Measurements from ENCODE around the gene EPHA10.

The EPHA10 gene

DNA sequence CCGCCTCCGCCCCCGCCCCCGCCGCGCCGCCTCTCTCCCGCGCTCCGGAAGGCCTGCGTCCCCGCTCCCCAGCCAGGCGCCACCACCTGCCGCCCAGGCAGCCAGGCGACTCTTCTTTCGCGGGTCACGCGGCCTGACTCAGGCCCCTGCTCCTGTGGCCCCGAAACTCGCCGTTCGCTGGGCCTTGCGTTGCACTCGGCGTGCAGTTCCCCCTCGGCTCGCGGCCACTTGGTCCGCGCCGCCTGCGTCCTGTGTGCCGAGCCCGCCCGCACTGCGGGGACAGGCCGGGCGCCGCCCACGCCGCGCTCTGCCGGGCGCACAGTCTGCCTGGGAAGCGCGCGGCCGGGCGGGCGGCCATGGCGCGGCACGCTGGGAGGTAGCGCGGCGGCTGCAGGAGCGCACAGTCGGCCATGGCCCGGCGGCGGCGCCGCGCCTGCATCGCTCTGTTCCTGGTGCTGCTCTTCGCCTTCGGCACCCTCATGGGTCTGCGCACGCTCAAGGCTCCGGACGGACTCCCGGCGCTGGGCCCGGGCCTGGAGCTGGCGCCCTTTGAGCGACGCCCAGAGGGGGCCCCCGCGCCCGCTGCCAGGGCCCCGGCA, 29.0 kb upstream of the EPHA10 start, which contains the start of gene MANEAL (continued):
- TF ChIP-seq TCF4 (CRISPR knock-in tag; IDR thresholded peaks at IDR 0.05; ENCODE audit: borderline replicate concordance) (no peak), ZFP3 (CRISPR knock-in tag; IDR thresholded peaks at IDR 0.05) (no peak), PPARA (CRISPR knock-in tag; IDR thresholded peaks at IDR 0.05; ENCODE audit: borderline replicate concordance) (no peak), GLIS3 (CRISPR knock-in tag; IDR thresholded peaks at IDR 0.05) (no peak), ARNTL (CRISPR knock-in tag; IDR thresholded peaks at IDR 0.05; ENCODE audit: borderline replicate concordance, low read depth) (no peak), ESRRG (CRISPR knock-in tag; IDR thresholded peaks at IDR 0.05) (no peak)

DNA sequence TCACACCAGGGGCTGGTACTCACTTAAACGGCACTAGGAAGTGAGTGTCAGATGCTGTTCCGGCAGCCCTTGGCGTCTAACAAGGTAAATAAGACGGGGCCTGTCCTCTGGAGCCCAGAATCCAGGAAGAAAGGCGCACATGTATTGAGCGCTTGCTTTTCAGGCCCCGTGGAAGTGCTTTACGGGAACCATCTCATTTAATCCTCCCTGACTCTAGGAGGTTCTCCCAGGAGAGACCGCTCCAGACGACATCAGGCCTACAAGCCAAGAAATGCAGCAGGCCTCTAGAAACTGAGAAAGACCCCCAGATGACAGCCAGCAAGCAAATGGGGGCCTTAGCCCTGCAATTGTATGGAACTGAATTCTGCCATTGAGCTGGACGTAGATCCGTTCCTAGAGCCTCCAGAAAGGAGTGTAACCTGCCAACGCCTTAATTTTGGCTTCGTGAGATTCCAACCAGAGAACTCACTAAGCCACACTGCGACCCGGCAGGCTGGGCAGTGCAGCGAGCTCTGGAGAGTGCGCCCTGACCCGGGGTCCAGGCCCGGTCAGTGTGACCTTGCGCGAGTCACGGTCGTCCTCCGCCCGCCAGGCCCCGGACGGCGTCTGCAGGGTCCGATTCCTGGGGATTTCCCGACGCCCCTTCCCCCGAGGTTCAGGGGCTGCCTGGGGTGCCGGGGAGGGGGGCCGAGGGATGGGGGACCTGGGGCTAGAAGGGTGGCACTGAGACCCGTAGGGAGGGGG, 28.2 kb upstream of the EPHA10 start:
- no peak for TF ChIP-seq ARNTL (CRISPR knock-in tag; IDR thresholded peaks at IDR 0.05; ENCODE audit: borderline replicate concordance, low read depth)
- TF ChIP-seq, protein P1, sequence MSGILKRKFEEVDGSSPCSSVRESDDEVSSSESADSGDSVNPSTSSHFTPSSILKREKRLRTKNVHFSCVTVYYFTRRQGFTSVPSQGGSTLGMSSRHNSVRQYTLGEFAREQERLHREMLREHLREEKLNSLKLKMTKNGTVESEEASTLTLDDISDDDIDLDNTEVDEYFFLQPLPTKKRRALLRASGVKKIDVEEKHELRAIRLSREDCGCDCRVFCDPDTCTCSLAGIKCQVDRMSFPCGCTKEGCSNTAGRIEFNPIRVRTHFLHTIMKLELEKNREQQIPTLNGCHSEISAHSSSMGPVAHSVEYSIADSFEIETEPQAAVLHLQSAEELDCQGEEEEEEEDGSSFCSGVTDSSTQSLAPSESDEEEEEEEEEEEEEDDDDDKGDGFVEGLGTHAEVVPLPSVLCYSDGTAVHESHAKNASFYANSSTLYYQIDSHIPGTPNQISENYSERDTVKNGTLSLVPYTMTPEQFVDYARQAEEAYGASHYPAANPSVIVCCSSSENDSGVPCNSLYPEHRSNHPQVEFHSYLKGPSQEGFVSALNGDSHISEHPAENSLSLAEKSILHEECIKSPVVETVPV (CRISPR knock-in tag; IDR thresholded peaks at IDR 0.05): no peak
- no peak for TF ChIP-seq ESRRG (CRISPR knock-in tag; IDR thresholded peaks at IDR 0.05)
- TF ChIP-seq, protein P2, sequence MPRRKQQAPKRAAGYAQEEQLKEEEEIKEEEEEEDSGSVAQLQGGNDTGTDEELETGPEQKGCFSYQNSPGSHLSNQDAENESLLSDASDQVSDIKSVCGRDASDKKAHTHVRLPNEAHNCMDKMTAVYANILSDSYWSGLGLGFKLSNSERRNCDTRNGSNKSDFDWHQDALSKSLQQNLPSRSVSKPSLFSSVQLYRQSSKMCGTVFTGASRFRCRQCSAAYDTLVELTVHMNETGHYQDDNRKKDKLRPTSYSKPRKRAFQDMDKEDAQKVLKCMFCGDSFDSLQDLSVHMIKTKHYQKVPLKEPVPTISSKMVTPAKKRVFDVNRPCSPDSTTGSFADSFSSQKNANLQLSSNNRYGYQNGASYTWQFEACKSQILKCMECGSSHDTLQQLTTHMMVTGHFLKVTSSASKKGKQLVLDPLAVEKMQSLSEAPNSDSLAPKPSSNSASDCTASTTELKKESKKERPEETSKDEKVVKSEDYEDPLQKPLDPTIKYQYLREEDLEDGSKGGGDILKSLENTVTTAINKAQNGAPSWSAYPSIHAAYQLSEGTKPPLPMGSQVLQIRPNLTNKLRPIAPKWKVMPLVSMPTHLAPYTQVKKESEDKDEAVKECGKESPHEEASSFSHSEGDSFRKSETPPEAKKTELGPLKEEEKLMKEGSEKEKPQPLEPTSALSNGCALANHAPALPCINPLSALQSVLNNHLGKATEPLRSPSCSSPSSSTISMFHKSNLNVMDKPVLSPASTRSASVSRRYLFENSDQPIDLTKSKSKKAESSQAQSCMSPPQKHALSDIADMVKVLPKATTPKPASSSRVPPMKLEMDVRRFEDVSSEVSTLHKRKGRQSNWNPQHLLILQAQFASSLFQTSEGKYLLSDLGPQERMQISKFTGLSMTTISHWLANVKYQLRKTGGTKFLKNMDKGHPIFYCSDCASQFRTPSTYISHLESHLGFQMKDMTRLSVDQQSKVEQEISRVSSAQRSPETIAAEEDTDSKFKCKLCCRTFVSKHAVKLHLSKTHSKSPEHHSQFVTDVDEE (CRISPR knock-in tag; IDR thresholded peaks at IDR 0.05): no peak
- TF ChIP-seq, protein P3, sequence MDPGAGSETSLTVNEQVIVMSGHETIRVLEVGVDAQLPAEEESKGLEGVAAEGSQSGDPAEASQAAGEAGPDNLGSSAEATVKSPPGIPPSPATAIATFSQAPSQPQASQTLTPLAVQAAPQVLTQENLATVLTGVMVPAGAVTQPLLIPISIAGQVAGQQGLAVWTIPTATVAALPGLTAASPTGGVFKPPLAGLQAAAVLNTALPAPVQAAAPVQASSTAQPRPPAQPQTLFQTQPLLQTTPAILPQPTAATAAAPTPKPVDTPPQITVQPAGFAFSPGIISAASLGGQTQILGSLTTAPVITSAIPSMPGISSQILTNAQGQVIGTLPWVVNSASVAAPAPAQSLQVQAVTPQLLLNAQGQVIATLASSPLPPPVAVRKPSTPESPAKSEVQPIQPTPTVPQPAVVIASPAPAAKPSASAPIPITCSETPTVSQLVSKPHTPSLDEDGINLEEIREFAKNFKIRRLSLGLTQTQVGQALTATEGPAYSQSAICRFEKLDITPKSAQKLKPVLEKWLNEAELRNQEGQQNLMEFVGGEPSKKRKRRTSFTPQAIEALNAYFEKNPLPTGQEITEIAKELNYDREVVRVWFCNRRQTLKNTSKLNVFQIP (CRISPR knock-in tag; IDR thresholded peaks at IDR 0.05; ENCODE audit: borderline replicate concordance, low read depth): no peak
- no peak for TF ChIP-seq ZNF565 (CRISPR knock-in tag; conservative IDR thresholded peaks at IDR 0.05; ENCODE audit: low read depth)
- TF ChIP-seq RARB (CRISPR knock-in tag; IDR thresholded peaks at IDR 0.05): no peak
- no peak for TF ChIP-seq ZFP30 (CRISPR knock-in tag; IDR thresholded peaks at IDR 0.05)
- TF ChIP-seq ZC3H10 (CRISPR knock-in tag; IDR thresholded peaks at IDR 0.05): no peak
- TF ChIP-seq CSDC2 (CRISPR knock-in tag; IDR thresholded peaks at IDR 0.05): no peak
- no peak for TF ChIP-seq ZNF70 (CRISPR knock-in tag; IDR thresholded peaks at IDR 0.05)
- TF ChIP-seq ZFP3 (CRISPR knock-in tag; IDR thresholded peaks at IDR 0.05): no peak
- TF ChIP-seq TOX (CRISPR knock-in tag; IDR thresholded peaks at IDR 0.05; ENCODE audit: borderline replicate concordance): no peak
- TF ChIP-seq GLIS3 (CRISPR knock-in tag; IDR thresholded peaks at IDR 0.05): no peak
- ATAC-seq: no peak

DNA sequence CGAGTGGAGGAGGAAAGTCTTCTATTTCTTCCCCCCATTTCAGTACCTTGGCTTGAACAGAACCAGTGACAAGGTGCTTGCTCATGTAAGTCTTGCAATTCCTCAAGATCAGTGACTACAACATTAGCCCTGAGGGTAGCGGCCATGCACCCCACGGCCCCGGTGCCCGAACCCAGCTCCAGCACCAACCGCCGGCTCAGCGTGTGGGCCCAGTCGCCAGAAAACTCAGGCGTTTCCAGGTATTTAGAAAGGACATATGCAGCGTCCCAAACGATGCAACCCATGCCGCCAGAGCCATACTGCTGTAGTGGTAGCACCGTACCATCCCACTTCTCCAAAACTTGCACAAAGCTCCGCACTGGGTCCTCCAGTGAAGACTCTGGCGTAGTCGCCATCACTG, 17.6 kb upstream of the EPHA10 start:
- no peak for ATAC-seq
- TF ChIP-seq RARB (CRISPR knock-in tag; IDR thresholded peaks at IDR 0.05) (no peak), TCF4 (CRISPR knock-in tag; IDR thresholded peaks at IDR 0.05; ENCODE audit: borderline replicate concordance) (no peak)

DNA sequence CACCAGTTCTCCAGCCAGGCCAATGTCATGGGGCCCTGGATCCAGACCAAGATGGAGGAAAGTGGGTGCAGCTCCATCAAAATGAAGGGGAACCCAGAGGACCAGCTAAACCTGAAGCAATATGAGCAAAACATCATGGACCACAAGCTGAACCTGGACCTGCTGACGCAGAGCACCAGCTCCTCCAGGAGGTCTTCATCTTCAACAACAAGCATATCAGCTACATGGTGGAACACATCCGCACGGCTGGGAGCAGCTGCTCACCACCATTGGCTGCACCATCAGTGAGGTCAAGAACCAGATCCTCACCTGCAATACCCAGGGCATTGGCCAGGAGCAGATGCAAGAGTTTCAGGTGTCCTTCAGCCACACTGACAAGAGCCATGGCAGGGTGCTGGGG, 13.7 kb upstream of the EPHA10 start:
- TF ChIP-seq ZNF70 (CRISPR knock-in tag; IDR thresholded peaks at IDR 0.05) (no peak), CSDC2 (CRISPR knock-in tag; IDR thresholded peaks at IDR 0.05) (no peak), ARNTL (CRISPR knock-in tag; IDR thresholded peaks at IDR 0.05; ENCODE audit: borderline replicate concordance, low read depth) (no peak), OSR1 (CRISPR knock-in tag; IDR thresholded peaks at IDR 0.05) (no peak), ZFP30 (CRISPR knock-in tag; IDR thresholded peaks at IDR 0.05) (no peak), ZNF8 (CRISPR knock-in tag; IDR thresholded peaks at IDR 0.05) (no peak), RARB (CRISPR knock-in tag; IDR thresholded peaks at IDR 0.05) (no peak), ISL1 (CRISPR knock-in tag; IDR thresholded peaks at IDR 0.05) (no peak), ESRRG (CRISPR knock-in tag; IDR thresholded peaks at IDR 0.05) (no peak), BACH2 (CRISPR knock-in tag; IDR thresholded peaks at IDR 0.05; ENCODE audit: borderline replicate concordance) (no peak), TCF4 (CRISPR knock-in tag; IDR thresholded peaks at IDR 0.05; ENCODE audit: borderline replicate concordance) (no peak)
- TF ChIP-seq, protein P3 (CRISPR knock-in tag; IDR thresholded peaks at IDR 0.05; ENCODE audit: borderline replicate concordance, low read depth): no peak
- TF ChIP-seq, protein P4, sequence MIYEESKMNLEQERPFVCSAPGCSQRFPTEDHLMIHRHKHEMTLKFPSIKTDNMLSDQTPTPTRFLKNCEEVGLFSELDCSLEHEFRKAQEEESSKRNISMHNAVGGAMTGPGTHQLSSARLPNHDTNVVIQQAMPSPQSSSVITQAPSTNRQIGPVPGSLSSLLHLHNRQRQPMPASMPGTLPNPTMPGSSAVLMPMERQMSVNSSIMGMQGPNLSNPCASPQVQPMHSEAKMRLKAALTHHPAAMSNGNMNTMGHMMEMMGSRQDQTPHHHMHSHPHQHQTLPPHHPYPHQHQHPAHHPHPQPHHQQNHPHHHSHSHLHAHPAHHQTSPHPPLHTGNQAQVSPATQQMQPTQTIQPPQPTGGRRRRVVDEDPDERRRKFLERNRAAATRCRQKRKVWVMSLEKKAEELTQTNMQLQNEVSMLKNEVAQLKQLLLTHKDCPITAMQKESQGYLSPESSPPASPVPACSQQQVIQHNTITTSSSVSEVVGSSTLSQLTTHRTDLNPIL (CRISPR knock-in tag; IDR thresholded peaks at IDR 0.05; ENCODE audit: low read depth): no peak
- TF ChIP-seq, protein P1 (CRISPR knock-in tag; IDR thresholded peaks at IDR 0.05): no peak

More for the DNA sequence above, 13.7 kb upstream of the EPHA10 start:
- ATAC-seq: no peak
